Measurements from ENCODE around the gene SULT1B1.

DNA sequence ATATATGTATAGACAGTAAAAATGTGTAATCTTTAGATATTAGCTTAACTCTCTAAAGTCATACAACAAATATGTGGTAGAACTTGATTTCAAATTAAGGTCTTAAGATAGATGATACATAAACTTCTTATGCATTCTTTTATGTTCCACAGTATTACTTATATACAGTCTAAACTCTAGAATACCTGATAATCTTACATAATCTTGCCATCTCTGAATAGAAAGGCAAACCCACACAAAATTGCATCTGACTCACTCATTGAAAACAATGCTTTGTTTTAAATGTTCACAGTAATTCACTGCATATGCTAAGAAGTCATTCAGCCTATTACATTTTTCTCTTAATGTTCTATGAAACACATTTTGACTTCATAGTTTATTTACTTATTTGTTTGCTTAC, 10.1 kb downstream of the SULT1B1 start:
- TF ChIP-seq, protein P1, sequence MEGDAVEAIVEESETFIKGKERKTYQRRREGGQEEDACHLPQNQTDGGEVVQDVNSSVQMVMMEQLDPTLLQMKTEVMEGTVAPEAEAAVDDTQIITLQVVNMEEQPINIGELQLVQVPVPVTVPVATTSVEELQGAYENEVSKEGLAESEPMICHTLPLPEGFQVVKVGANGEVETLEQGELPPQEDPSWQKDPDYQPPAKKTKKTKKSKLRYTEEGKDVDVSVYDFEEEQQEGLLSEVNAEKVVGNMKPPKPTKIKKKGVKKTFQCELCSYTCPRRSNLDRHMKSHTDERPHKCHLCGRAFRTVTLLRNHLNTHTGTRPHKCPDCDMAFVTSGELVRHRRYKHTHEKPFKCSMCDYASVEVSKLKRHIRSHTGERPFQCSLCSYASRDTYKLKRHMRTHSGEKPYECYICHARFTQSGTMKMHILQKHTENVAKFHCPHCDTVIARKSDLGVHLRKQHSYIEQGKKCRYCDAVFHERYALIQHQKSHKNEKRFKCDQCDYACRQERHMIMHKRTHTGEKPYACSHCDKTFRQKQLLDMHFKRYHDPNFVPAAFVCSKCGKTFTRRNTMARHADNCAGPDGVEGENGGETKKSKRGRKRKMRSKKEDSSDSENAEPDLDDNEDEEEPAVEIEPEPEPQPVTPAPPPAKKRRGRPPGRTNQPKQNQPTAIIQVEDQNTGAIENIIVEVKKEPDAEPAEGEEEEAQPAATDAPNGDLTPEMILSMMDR (IDR thresholded peaks at IDR 0.05; ENCODE audit: low read depth, low read length) = no peak
- TF ChIP-seq POLR2A (IDR thresholded peaks at IDR 0.05; ENCODE audit: extremely low read depth, insufficient read length) = no peak

Data from NB4 (cell line).